Activated naive CD4-positive, alpha-beta T cell treated with anti-CD3 and anti-CD28 coated beads, Interleukin-2, amount 50 U/mL, for 16 hours (primary cell): ENCODE data around the gene PROX2.
A peak's percentile ranks its signal among the peaks of the same experiment; 100 is the strongest.

Experiments used
- DNase-seq: peaks from one replicate; pipeline ENCODE4 v3.0.0-alpha.2; 2020

Gene PROX2, protein sequence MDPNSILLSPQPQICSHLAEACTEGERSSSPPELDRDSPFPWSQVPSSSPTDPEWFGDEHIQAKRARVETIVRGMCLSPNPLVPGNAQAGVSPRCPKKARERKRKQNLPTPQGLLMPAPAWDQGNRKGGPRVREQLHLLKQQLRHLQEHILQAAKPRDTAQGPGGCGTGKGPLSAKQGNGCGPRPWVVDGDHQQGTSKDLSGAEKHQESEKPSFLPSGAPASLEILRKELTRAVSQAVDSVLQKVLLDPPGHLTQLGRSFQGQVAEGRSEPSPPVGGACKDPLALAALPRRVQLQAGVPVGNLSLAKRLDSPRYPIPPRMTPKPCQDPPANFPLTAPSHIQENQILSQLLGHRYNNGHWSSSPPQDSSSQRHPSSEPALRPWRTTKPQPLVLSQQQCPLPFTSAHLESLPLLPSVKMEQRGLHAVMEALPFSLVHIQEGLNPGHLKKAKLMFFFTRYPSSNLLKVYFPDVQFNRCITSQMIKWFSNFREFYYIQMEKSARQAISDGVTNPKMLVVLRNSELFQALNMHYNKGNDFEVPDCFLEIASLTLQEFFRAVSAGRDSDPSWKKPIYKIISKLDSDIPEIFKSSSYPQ

DNA sequence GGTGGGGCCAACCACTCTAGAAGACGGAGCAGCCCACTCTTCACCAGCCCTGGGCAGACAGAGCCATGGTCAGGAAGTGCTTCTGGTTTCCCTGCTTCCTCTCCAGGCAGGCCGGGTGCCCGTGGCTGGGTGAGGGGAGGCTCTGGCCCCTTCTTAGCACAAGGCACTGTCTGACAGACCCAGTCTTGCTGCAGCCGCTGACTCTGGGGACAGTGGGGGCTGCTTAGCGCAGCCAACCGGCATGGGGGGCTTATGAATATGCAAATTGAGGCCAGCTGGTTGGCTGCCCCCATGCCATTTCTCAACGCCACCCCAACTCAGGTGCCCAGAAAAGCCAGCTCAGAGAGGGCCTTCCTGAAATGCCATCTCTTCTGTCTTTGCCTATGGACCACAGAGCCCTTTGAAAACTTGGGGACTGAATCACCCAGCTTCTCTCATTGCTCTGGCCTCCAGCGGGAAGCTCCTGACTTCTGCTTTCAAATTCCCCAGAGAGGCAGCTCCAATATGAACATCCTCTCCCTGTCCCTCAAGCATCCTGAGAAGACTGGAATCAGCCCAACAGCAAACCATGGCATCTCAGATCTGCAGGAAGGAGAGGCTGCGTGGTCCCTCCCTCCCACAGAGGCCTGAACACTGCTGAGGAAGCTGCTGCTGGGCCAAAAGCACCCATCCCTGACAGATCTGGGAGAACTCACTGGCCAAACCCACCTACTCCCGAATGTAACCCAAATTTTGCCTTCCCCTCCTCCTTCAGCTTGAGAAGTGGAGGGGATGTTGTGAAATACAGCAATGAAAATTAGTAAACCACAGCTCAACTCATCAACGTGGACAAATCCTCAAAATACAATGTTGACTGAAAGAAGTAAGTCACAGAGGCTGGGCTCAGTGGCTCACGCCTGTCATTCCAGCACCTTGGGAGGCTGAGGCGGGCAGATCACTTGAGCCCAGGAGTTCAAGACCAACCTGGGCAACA, at the start of gene PROX2:
PROX2 (minus strand) TSS at position 205 of the 973 bp plus-strand sequence. CDS start 12,311 bp downstream, outside the sequence.
- no peak for DNase-seq

GRCh38 chr14:74924061-74924460, 48.1 kb upstream of the PROX2 start:
- DNase-seq, result no peak

DNA sequence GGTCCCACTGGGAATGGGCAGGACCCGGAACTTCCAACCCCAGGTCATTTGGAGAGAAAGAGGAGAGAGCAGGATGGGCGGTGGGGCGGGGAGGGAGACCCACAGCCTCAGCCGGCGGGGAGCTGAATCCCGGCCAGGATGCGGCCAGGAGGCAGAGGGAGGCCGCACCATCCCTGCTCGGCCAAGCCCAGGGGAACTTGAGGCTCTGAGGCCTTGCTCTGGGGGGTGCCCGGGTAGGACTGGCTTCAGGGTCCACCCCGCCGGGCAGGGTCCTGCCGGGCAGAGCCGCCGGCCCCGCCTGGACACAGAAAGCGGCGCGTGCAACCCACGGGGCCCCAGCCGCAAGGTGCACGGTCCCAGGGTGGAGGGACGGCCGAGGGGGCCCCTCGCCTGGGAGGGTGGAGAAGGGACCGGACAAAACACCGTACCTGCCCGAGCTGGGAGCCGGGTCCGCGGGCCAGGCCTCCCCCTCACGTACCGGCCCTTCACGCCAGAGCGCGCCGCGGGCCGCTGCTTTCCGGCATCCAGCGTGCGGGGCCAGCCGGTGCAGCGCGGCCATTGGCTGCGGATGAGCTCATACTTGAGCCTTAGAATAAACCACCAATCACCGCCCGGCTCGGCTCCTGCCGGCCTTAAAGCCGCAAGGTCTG, 46.9 kb upstream of the PROX2 start, which contains the start of gene RPS6KL1:
RPS6KL1 (minus strand) TSS at position 509 of the 650 bp plus-strand sequence. CDS start 1,719 bp downstream, outside the sequence.
- peak; percentile 81 for DNase-seq

GRCh38 chr14:74921987-74922751, 46.2 kb upstream of the PROX2 start:
- no peak for DNase-seq

GRCh38 chr14:74921053-74921620, 45.2 kb upstream of the PROX2 start:
- DNase-seq, result no peak

DNA sequence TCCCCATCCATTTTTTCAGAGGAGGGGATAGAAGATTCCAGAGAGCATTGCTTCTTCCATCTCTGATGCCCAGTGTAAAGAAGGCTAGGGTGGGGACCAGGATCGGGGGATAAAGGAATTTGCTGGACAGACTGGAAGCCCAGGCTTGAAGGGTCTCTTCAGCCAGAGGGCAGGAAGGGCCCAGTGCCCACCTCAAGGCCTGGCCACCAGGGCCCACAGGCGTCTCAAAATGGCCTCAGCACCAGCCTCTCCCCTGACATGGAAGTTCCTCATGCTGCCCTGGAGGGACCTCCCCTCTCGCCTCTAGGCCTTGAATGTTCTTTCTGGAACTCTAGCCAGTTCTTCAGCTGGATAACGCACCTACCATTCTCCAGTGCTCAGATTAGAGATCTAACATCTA, 44.3 kb upstream of the PROX2 start:
- DNase-seq, result no peak

GRCh38 chr14:74919421-74920165, 43.6 kb upstream of the PROX2 start:
- DNase-seq, result no peak

DNA sequence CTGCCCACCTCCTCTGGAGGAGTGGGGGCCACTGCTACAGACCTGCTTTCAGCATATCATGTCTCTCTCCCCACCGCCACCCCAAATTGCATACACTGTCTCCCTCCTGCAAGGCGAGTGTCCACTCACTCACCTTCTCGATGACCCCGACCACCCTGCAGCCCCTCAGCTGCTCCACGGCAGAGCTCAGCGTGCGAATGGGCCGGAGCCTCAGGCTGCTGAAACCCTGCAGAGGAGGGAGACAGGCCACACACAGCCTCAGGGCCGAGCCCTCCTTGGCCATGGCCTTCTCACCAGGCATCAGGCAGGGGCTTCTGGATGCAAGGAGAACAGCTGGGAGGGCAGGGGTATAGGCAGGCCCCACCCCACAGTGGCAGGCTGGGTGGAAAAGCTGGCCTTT, 42.4 kb upstream of the PROX2 start:
- no peak for DNase-seq

- DNase-seq, result no peak
Observed at GRCh38 chr14:74917646-74918081, 41.7 kb upstream of the PROX2 start.

GRCh38 chr14:74917178-74917543, 41.2 kb upstream of the PROX2 start:
- no peak for DNase-seq

DNA sequence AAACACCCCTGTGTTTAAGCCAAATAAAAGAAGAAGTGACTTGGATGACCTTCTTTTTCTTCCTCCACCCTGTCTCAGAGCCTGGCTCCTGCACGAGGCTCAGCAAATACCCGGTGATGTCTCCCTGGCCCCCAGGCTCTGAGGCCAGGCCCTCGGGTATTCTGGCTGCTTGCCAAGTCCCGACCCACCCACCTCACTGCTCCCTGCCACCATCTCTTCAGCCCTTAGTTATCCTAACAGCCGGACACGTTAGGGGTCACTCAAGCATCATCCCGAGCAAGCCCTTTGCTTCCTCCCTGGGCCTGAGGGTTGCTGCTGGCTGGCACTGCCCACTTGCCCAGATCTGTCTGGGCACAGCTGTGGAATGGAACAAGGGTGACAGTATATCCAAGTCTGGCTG, 39.9 kb upstream of the PROX2 start:
- no peak for DNase-seq

GRCh38 chr14:74915426-74915825, 39.5 kb upstream of the PROX2 start:
- DNase-seq, result no peak

GRCh38 chr14:74913986-74914573, 38.1 kb upstream of the PROX2 start:
- DNase-seq, result no peak

DNA sequence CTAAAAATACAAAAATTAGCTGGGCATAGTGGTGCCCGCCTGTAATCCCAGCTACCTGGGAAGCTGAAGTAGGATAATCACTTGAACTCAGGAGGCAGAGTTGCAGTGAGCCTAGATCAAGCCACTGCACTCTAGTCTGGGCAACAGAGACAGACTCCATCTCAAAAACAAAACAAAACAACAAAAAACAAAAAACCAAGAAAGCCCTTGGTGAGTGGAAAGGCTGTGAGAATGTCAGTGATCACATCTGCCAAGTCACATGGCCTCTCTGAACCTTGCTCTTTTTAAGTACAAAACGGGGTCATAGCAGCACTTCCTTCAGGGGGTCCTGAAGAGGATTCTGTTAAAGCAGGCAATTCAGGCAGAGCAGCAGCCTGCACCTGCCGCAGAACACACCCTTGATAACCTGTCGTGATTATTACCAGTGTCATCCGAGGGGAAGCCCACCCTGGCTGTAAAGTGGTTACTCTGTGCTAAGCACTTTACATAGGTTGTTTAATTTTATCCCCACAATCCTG, 37.5 kb upstream of the PROX2 start:
- DNase-seq, result no peak

GRCh38 chr14:74912801-74913200, 36.9 kb upstream of the PROX2 start:
- DNase-seq, result no peak

DNA sequence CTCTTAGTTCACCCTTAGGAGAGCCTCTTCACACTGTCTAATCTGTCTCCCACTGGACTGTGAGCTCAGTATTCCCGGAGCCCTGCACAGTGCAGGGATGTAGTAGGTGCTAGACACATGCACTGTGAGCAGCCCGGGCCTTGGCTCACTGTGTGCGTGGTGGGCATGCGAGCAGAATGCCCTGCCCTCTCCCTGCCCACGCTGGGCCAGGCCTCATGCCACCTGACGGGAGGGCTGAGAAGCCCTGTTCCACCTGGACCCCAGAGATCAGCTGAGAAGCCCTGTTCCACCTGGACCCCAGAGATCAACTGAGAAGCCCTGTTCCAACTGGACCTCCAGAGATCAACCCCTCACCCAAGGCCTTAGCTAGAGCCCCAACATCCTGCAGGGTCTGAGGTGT, 36.2 kb upstream of the PROX2 start:
- no peak for DNase-seq

GRCh38 chr14:74911704-74912103, 35.8 kb upstream of the PROX2 start:
- DNase-seq, result no peak

DNA sequence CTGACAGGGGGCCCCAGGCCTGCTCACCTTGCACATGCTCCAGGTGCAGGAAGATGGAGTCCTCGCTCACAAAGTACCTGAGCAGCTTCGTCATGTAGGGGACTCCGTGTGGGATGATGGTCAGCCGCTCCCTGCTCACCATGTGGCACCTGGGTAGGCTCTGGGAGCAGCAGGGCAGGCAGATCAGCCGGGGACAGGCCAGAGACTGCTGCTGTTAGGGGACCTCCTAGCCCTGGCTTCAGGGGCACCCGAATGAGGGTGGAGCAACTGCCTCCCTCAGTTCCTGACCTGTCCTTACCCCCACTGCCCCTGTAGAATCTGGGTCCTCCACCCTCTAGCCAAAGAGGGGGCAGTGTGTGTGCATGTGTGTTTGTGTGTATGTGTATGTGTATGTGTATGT, 35.3 kb upstream of the PROX2 start:
- DNase-seq, result no peak

DNA sequence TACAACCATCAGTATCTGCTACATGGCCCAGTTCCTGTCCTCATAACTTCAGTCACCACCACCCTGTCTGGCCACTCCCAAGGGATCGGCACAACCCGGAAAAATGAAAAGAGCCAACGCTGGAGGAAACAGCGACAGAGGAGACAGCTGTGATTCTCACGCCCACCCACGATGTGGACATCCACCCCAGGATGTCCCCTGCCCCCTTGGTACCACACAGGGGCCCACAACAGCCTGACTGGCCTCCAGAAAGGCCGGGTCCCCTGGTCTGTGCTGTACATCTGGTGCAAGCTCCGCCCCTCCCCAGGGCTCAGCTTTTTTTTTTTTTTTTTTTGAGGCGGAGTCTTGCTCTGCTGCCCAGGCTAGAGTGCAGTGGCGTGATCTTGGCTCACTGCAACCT, 34.6 kb upstream of the PROX2 start:
- no peak for DNase-seq

DNA sequence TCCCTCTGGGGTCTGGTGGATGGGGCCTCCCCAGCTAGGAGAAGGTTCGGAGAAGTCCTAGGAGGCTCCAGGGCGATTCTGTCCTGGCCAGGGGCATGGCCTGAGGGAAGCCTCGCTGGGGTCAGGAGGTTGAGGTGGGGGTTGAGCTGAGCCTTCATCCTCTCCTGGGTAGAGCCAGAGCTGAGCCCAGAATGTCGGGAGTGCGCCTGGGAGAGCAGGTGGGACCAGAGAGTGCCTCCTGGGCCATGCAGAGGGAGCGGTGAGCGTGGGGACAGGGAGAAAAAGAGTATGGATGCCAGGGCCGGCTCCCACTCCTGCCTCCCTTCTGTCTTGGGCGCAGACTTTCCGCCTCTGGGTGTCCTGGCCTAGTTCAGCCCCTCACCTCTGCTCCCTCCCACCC, 34.0 kb upstream of the PROX2 start:
- DNase-seq, result no peak
